Stimulated activated CD4-positive, alpha-beta T cell treated with anti-CD3 and anti-CD28 coated beads, Interleukin-12 subunit alpha, Interleukin-12 subunit beta, amount 100 ng/mL, for 48 hours (primary cell): ENCODE results near the gene MS4A3.
"Not testable (repeated sequence)": the region's sequence is repeated elsewhere in the genome, so short reads cannot be mapped to it uniquely, and the experiment has no call there.

Experiments used
- DNase-seq, 3 donors: peaks; one replicate each; pipeline ENCODE4 v3.0.0-alpha.2; 2020; ENCODE audit warnings: low read depth in 2 of 3, low spot score in 1 of 3

The MS4A3 gene

GRCh38 chr11:60088364-60088763 is 31.9 kb downstream of the MS4A3 start, which contains the start of gene MS4A2:
Gene MS4A2, plus strand, starts transcription at chr11:60088664. Its CDS starts 102 bp downstream, at chr11:60088766.
- DNase-seq, result no peak

- no peak for DNase-seq
Observed at GRCh38 chr11:60095477-60096120, 39.1 kb downstream of the MS4A3 start.

DNA sequence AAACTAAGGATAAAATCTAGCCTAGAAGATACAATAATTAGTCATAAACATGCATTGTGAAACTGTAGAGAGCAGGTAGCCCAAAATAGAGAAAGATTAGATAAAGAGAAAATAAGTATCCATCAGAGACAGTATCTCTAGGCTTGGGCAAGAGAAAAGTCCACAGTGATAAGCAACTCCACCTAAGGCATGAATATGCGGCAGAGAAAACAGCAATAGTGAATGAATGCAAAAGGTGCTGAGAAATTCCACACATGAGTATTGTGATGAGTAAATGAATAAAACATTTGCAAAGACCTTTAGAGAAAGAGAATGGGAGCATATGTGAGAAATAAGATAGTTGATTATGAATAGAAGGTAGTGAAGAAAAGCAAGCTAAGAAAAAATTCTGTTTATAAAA is 40.7 kb downstream of the MS4A3 start:
- no peak for DNase-seq

- no peak for DNase-seq
Observed at GRCh38 chr11:60098508-60098907, 42.0 kb downstream of the MS4A3 start.

DNA sequence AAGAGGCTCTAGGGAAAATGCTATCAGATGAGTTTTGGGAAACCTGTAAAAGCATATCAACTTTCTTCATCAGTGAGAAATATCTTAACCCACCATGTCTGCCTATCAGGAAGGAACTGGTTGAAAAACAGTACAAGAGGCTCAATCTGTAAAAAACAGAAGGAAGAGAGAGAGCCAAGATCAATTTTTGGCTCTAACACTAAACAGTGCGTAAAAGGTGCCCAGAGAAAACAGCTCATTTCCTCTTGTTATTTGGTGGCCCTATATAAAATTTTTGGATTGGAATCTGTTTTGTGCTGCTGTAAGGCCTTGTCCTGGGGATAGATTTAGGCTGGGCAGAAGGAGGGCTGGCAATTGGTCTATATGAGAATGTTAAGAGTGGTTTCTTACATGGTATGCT is 44.1 kb downstream of the MS4A3 start:
- no peak for DNase-seq

DNA sequence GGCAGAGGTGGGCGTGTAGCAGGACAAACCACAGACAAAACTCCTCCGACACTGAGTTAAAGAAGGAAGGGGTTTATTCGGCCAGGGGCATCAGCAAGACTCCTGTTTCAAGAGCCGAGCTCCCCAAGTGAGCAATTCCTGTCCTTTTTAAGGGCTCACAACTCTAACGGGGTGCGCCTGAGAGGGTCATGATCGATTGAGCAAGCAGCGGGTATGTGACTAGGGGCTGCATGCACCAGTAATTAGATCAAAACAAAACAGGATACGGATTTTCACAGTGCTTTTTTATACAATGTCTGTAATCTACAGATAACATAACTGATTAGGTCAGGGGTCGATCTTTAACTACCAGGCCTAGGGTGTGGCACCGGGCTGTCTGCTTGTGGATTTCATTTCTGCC is 44.9 kb downstream of the MS4A3 start:
- not testable (repeated sequence) for DNase-seq

DNA sequence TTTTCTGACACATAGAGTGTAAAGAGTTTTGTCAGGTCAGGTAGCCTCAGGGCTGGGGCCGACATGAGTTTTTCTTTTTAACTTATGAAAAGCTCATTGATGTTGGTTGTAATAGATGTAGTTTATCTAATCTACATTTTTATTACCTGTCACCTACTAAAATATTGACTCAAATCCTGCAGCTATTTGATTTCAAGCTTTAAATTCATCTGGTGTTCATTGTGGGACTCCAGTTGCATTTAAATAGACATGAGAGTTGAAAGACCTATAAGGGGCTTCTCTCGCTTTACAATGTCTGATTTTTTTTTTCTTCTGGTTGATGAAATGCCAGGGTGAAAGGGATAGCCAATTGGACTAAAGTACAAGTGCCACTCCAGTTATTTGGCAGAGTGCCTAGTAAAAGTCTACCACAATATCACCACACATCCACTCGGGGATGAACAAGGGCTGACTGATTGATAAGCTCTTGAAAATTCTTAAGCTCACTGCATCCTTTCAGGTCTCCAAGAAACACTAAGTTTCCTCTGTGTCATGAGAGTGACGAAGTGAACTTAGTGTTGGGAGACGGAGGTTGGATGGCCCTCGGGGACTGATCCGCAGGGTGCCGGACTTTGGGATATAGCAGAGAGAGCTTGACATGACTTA is 48.1 kb downstream of the MS4A3 start:
- DNase-seq, result not testable (repeated sequence)

GRCh38 chr11:60108631-60109030 is 52.2 kb downstream of the MS4A3 start:
- DNase-seq, result not testable (repeated sequence)

DNA sequence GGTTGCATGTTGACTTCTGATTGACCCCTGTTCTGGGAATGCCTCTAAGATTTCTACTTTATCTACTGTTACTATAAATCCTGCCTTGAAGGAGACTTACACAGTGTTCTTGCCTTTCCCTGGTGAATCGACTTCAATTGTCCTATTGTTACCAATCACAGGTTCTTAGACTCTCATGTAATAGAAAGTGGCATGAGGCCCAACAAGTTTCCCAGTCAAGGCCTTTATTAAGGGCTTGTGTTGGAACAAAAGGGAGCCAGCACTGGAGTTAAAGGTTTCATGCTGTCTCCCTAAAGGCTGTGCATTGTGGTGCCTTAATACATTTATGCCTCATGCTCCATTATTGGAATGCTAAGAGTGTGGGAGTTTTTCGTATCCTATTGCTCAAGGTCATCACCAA is 55.3 kb downstream of the MS4A3 start:
- no peak for DNase-seq

GRCh38 chr11:60116996-60117790 is 60.7 kb downstream of the MS4A3 start:
- DNase-seq, result no peak

DNA sequence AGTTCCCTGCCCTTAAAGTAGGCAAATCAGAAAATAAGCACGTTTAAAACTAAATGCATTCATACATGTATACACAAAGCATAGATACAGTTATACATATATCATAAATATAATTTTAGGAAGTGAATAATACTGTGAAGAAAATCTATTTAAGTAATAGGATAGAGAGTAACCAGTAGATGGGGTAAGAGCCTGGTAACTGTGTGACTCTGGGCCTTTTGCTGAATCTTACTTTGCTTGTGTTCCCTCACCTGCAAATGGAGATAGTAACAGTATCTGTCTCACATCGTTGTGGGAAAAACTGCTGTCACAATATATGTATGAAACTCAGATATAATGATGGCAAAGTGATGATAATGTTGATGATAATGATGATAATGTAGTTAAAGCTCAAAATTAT is 61.9 kb downstream of the MS4A3 start:
- no peak for DNase-seq

GRCh38 chr11:60119710-60120109 is 63.2 kb downstream of the MS4A3 start:
- DNase-seq, result no peak
